K562 (cell line): Measurements from ENCODE around the gene LPAR3. TPM values are rescaled to one million over a fixed set of nuclear protein-coding genes. Genes with fewer than 3 reads are reported as not detected.

Source experiments
- ATAC-seq: fragments of 200-7000 bp; cut with Tn5 transposase; 3 replicates; pipeline ENCODE4 v1.9.1; 2020; ENCODE audit warnings: moderate library complexity
- BruUV-seq: library from RNA; stranded (reverse); fragments of 400-500 nt; replicated peaks from 2 replicates; lab custom pipeline; 2021; lab: Mats Ljungman, UMichigan
- CTCF ChIA-PET: fragments of 300-600 bp; formaldehyde crosslinking; extraction: SDS; loops from one replicate; lab custom pipeline; 2021; ENCODE audit warnings: low intra/inter-chr PET ratio; lab: Yijun Ruan, JAX
- POLR2A ChIA-PET: fragments of 300-600, 350-650 bp; sonication (Branson Sonifier 250); formaldehyde crosslinking; extraction: SDS; loops from one replicate; lab custom pipeline; 2021; ENCODE audit warnings: antibody characterized with exemption, inconsistent platforms; lab: Yijun Ruan, JAX
- DNase-seq, 4 experiments: peaks; one replicate each; pipeline versions ENCODE4 v3.0.0 to v3.0.0-alpha.2; 2011 to 2018; ENCODE audit warnings: low spot score in 3 of 4, mixed read lengths in 3 of 4; ENCODE audit errors: extremely low read depth in 1 of 4
- FAIRE-seq: peaks from 2 replicates; lab custom pipeline; 2011; peaks lifted over from hg19 to GRCh38; lab: Jason Lieb, UNC
- H2AFZ ChIP-seq: 2 replicates; pipeline ENCODE4 v1.6.0; 2011; ENCODE audit warnings: low read depth, low read length, control low read depth, inconsistent platforms
- H3K27ac ChIP-seq: fragments of 200-600 bp; 3 replicates; pipeline ENCODE4 v1.8.0; 2011; ENCODE audit warnings: low read depth, mild to moderate bottlenecking, control low read depth, inconsistent platforms, low read length, moderate library complexity, mixed read lengths; ENCODE audit errors: extremely low read depth
- H3K27me3 ChIP-seq, 2 experiments: fragments of 300-600 bp in 1 of 2; 2 replicates in 1 of 2; 3 replicates in 1 of 2; pipeline versions ENCODE4 v1.6.0 to v1.8.0; 2011; ENCODE audit warnings: inconsistent platforms in 2 of 2, low read length in 2 of 2, mild to moderate bottlenecking in 1 of 2, mixed read lengths in 1 of 2, moderate library complexity in 1 of 2; ENCODE audit not compliant: control insufficient read depth in 2 of 2, insufficient read depth in 2 of 2
- H3K36me3 ChIP-seq: fragments of 300-600 bp; 3 replicates; pipeline ENCODE4 v1.8.0; 2011; ENCODE audit warnings: mild to moderate bottlenecking, low read length, inconsistent platforms; ENCODE audit not compliant: control insufficient read depth, insufficient read depth
- H3K4me1 ChIP-seq, 2 experiments: fragments of 200-600 bp in 1 of 2; replicated peaks in 1 of 2; 2 replicates in 1 of 2; 3 replicates in 1 of 2; pipeline versions ENCODE4 v1.5.1 to v1.8.0; 2011; ENCODE audit warnings: inconsistent platforms in 2 of 2, low read length in 2 of 2, mild to moderate bottlenecking in 1 of 2, mixed read lengths in 1 of 2, moderate library complexity in 1 of 2; ENCODE audit not compliant: control insufficient read depth in 2 of 2, insufficient read depth in 2 of 2
- H3K4me2 ChIP-seq: 2 replicates; pipeline ENCODE4 v1.6.1; 2011; ENCODE audit warnings: low read length, control low read depth, inconsistent platforms, mixed read lengths; ENCODE audit not compliant: insufficient read depth
- H3K4me3 ChIP-seq: fragments of 200-600 bp; sonication (generic), shearing (Covaris generic); 2 replicates; pipeline ENCODE4 v1.5.1; 2016; ENCODE audit warnings: control low read depth, inconsistent platforms
- H3K79me2 ChIP-seq: fragments of 200-600 bp; 3 replicates; pipeline ENCODE4 v1.8.0; 2011; ENCODE audit warnings: low read length, inconsistent platforms; ENCODE audit not compliant: control insufficient read depth, insufficient read depth
- H3K9ac ChIP-seq, 2 experiments: 2 replicates each; pipeline versions ENCODE4 v1.6.0 to v1.6.1; 2011; ENCODE audit warnings: low read depth in 2 of 2, low read length in 2 of 2, control low read depth in 1 of 2, inconsistent platforms in 1 of 2, mild to moderate bottlenecking in 1 of 2, mixed read lengths in 1 of 2; ENCODE audit not compliant: insufficient read depth in 1 of 2
- H3K9me1 ChIP-seq: one replicate; pipeline ENCODE4 v1.6.0; 2011; ENCODE audit warnings: inconsistent platforms, mild to moderate bottlenecking, low read length, moderate library complexity; ENCODE audit not compliant: control insufficient read depth, insufficient read depth
- H3K9me3 ChIP-seq: replicated peaks from 2 replicates; pipeline ENCODE4 v1.5.1; 2011; ENCODE audit warnings: low read depth, low read length, inconsistent platforms; ENCODE audit not compliant: control insufficient read depth, insufficient read depth
- H4K20me1 ChIP-seq: replicated peaks from 2 replicates; pipeline ENCODE4 v1.6.1; 2011; ENCODE audit warnings: low read length, inconsistent platforms, mixed read lengths; ENCODE audit not compliant: control insufficient read depth, insufficient read depth
- GTF2A2 ChIP-seq: IDR thresholded peaks from 2 replicates; pipeline ENCODE4 v1.6.1; 2016; ENCODE audit warnings: mild to moderate bottlenecking, missing genetic modification characterization, missing compliant biosample characterization
- RAD51 ChIP-seq: fragments of 450-650 bp; IDR thresholded peaks from 2 replicates; pipeline ENCODE4 v1.7.1; 2016; ENCODE audit warnings: low read depth, mild to moderate bottlenecking, borderline replicate concordance
- SMARCA5 ChIP-seq: fragments of 450-650 bp; IDR thresholded peaks from 2 replicates; pipeline ENCODE4 v1.6.1; 2016
- SMC3 ChIP-seq: conservative IDR thresholded peaks from 2 replicates; pipeline ENCODE4 v1.6.1; 2011; ENCODE audit warnings: low read depth, low read length, improper control_type of control experiment; ENCODE audit not compliant: insufficient read depth
- U2AF2 ChIP-seq: fragments of 200-400 bp; formaldehyde crosslinking; optimal IDR thresholded peaks from 2 replicates; pipeline ENCODE3; 2017; ENCODE audit warnings: low read depth, mild to moderate bottlenecking, low read length
- ZNF124 ChIP-seq: sonication (generic); formaldehyde crosslinking; IDR thresholded peaks from 2 replicates; pipeline ENCODE4 v1.8.1; 2022; ENCODE audit warnings: missing genetic modification reagents
- WGBS: fragments of 100-300 bp; shearing (Covaris generic); methylation state at CpG from one replicate; pipeline ENCODE4 v1.1.6; 2016; ENCODE audit warnings: low coverage, mixed read lengths; ENCODE audit not compliant: insufficient coverage; ENCODE audit errors: missing lambda C conversion rate; 5-methylcytosine and 5-hydroxymethylcytosine counted together
- in situ Hi-C: fragments of 300-500 bp; cut with MboI; formaldehyde crosslinking; loops from 4 replicates; pipeline ENCODE4 v1.15.0; 2018; ENCODE audit warnings: inconsistent platforms, mixed read lengths
- intact Hi-C: fragments of 100-400 bp; cut with micrococcal nuclease; formaldehyde crosslinking; loops from 2 replicates; pipeline ENCODE4 v1.14.2; 2022
- polyA plus RNA-seq, 8 experiments: library from polyadenylated mRNA; depleted of rRNA in 4 of 8; stranded (reverse) in 5 of 8; unstranded in 3 of 8; fragments of >200 nt; fragmentation: Nextera tagmentation in 2 of 8; fragmentation: Illumina TruSeq in 1 of 8; extraction: Ambion mirVana in 2 of 8; extraction: Trizol in 1 of 8; gene quantifications; 2 replicates each; pipeline versions ENCODE4 v1.2.1 to v1.2.3, GENCODE V29; 2011 to 2014; ENCODE audit warnings: inconsistent platforms in 1 of 8, missing spikeins in 1 of 8
- total RNA-seq, 7 experiments: library from RNA; depleted of rRNA in 6 of 7; stranded (reverse); fragments of >200 nt in 6 of 7; fragmentation: Illumina TruSeq in 2 of 7; extraction: Trizol in 2 of 7; gene quantifications; 2 replicates each; pipeline versions ENCODE4 v1.2.1 to v1.2.3, GENCODE V29; 2011 to 2021; ENCODE audit warnings: low replicate concordance in 1 of 7
- TF ChIP-seq, protein P1 (sequence below), 2 experiments: fragments of 450-650 bp; conservative IDR thresholded peaks; 2 replicates each; pipeline ENCODE4 v1.6.1; 2017; ENCODE audit warnings: mild to moderate bottlenecking in 2 of 2, moderate library complexity in 2 of 2
- TF ChIP-seq, protein P2 (sequence below): IDR thresholded peaks from 3 replicates; pipeline ENCODE4 v1.6.1; 2011; ENCODE audit warnings: borderline replicate concordance, mild to moderate bottlenecking, moderate library complexity; ENCODE audit not compliant: insufficient read length; ENCODE audit errors: extremely low read depth
- TF ChIP-seq, protein P3 (sequence below), 2 experiments: fragments of 250-450 bp in 1 of 2; fragments of 450-650 bp in 1 of 2; sonication (Bioruptor Pico) in 1 of 2; IDR thresholded peaks; 2 replicates each; pipeline versions ENCODE4 v1.6.1 to v1.8.0; 2016 to 2021; ENCODE audit warnings: mild to moderate bottlenecking in 2 of 2, moderate library complexity in 2 of 2, missing compliant biosample characterization in 1 of 2, missing genetic modification characterization in 1 of 2
- TF ChIP-seq, protein P4 (sequence below): sonication (generic); formaldehyde crosslinking; IDR thresholded peaks from 2 replicates; pipeline ENCODE4 v1.9.0; 2022; ENCODE audit warnings: mild to moderate bottlenecking, missing genetic modification reagents

Gene LPAR3
- total and polyA plus RNA-seq, 9 of the 15 experiments (the other 6 are each of a cell fraction or from before 2014, with no cell fraction given), result 0.11 TPM; not detected in 8

DNA sequence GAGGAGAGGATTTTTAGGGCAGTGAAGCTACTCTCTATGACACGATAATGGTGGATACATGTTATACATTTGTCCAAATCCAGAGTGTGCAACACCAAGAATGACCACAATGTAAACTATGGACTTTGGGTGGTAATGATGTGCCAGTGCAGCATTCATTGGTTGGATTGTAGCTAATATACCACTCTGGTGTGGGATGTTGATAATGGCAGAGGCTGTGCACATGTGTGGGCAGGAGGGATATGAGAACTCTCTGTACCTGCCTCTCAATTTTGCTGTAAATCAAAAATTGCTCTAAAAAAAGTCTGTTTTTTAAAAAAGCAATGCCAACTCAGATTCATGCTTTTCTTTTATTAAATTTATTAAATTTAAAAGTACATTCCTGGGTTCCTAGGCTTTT, 27.2 kb upstream of the LPAR3 start:
- in situ Hi-C loops (no loop called here), intact Hi-C loops (no loop called here)
- Histone ChIP-seq H3K4me3 (no peak overlapping the region), H4K20me1 (no peaks in the 10 kb centered on the region), H3K9me1 (no peaks in the 10 kb centered on the region), H3K4me1 (no peaks in the 10 kb centered on the region), H3K4me2 (no peak overlapping the region), H3K9me3 (no peaks in the 10 kb centered on the region)
- CTCF ChIA-PET, result no interaction called here
- no peak for DNase-seq
- 0% methylated on average over 1 of the region's 1 CpG for WGBS
- POLR2A ChIA-PET, result interaction anchor here (0.6 kb wide), 1 partner anchor 49 kb away, joined by 4 read pairs; no protein-coding TSS in a partner anchor
- TF ChIP-seq U2AF2, result no peak
- TF ChIP-seq, protein P1, sequence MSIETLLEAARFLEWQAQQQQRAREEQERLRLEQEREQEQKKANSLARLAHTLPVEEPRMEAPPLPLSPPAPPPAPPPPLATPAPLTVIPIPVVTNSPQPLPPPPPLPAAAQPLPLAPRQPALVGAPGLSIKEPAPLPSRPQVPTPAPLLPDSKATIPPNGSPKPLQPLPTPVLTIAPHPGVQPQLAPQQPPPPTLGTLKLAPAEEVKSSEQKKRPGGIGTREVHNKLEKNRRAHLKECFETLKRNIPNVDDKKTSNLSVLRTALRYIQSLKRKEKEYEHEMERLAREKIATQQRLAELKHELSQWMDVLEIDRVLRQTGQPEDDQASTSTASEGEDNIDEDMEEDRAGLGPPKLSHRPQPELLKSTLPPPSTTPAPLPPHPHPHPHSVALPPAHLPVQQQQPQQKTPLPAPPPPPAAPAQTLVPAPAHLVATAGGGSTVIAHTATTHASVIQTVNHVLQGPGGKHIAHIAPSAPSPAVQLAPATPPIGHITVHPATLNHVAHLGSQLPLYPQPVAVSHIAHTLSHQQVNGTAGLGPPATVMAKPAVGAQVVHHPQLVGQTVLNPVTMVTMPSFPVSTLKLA (conservative IDR thresholded peaks at IDR 0.05), result no peak
- TF ChIP-seq RAD51, result no peak
- TF ChIP-seq SMARCA5, result no peak
- TF ChIP-seq ZNF124, result no peak
- TF ChIP-seq, protein P2, sequence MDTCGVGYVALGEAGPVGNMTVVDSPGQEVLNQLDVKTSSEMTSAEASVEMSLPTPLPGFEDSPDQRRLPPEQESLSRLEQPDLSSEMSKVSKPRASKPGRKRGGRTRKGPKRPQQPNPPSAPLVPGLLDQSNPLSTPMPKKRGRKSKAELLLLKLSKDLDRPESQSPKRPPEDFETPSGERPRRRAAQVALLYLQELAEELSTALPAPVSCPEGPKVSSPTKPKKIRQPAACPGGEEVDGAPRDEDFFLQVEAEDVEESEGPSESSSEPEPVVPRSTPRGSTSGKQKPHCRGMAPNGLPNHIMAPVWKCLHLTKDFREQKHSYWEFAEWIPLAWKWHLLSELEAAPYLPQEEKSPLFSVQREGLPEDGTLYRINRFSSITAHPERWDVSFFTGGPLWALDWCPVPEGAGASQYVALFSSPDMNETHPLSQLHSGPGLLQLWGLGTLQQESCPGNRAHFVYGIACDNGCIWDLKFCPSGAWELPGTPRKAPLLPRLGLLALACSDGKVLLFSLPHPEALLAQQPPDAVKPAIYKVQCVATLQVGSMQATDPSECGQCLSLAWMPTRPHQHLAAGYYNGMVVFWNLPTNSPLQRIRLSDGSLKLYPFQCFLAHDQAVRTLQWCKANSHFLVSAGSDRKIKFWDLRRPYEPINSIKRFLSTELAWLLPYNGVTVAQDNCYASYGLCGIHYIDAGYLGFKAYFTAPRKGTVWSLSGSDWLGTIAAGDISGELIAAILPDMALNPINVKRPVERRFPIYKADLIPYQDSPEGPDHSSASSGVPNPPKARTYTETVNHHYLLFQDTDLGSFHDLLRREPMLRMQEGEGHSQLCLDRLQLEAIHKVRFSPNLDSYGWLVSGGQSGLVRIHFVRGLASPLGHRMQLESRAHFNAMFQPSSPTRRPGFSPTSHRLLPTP, result no peak
- no peak for TF ChIP-seq SMC3
- TF ChIP-seq, protein P3, sequence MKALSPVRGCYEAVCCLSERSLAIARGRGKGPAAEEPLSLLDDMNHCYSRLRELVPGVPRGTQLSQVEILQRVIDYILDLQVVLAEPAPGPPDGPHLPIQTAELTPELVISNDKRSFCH (CRISPR knock-in tag; IDR thresholded peaks at IDR 0.05), result no peak
- TF ChIP-seq, protein P3 (tag; IDR thresholded peaks at IDR 0.05), result no peak
- TF ChIP-seq GTF2A2 (tag), result no peak
- TF ChIP-seq, protein P4, sequence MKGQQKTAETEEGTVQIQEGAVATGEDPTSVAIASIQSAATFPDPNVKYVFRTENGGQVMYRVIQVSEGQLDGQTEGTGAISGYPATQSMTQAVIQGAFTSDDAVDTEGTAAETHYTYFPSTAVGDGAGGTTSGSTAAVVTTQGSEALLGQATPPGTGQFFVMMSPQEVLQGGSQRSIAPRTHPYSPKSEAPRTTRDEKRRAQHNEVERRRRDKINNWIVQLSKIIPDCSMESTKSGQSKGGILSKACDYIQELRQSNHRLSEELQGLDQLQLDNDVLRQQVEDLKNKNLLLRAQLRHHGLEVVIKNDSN (CRISPR knock-in tag), result no peak
- TF ChIP-seq, all 486 proteins: peak for 0
- H3K36me3 ChIP-seq, result no peaks in the 10 kb centered on the region
- H3K27ac ChIP-seq, result no peak overlapping the region
- no peak for ATAC-seq
- H3K9ac ChIP-seq, result no peak overlapping the region
- no TSS peak for BruUV-seq
- no peaks in the 10 kb centered on the region for H3K27me3 ChIP-seq
- FAIRE-seq, result no peak
- H2AFZ ChIP-seq, result no peak overlapping the region
- no peaks in the 10 kb centered on the region for H3K79me2 ChIP-seq
